ENCODE data around the gene DIP2C. TPM values are rescaled to one million over a fixed set of nuclear protein-coding genes. Genes with fewer than 3 reads are reported as not detected.
"Not testable (repeated sequence)": the region's sequence is repeated elsewhere in the genome, so short reads cannot be mapped to it uniquely, and the experiment has no call there.

The DIP2C gene
- total RNA-seq, 1 donor from 2014 or later, result 24.8 TPM

GRCh38 chr10:282294-283139, 407.0 kb downstream of the DIP2C start:
- DNase-seq (ENCODE audit: low spot score), result no peak

GRCh38 chr10:279655-280054, 409.8 kb downstream of the DIP2C start:
- no peak for DNase-seq (ENCODE audit: low spot score)

GRCh38 chr10:279232-279631, 410.2 kb downstream of the DIP2C start:
- no peak for DNase-seq (ENCODE audit: low spot score)

GRCh38 chr10:278707-279106, 410.8 kb downstream of the DIP2C start:
- DNase-seq (ENCODE audit: low spot score), result no peak

GRCh38 chr10:277963-278362, 411.5 kb downstream of the DIP2C start:
- no peak for DNase-seq (ENCODE audit: low spot score)

GRCh38 chr10:275680-276079, 413.8 kb downstream of the DIP2C start:
- no peak for DNase-seq (ENCODE audit: low spot score)

GRCh38 chr10:274866-275265, 414.6 kb downstream of the DIP2C start:
- no peak for DNase-seq (ENCODE audit: low spot score)

- no peak for DNase-seq (ENCODE audit: low spot score)
Measured at GRCh38 chr10:273088-273487, 416.4 kb downstream of the DIP2C start.

- DNase-seq (ENCODE audit: low spot score), result no peak
Measured at GRCh38 chr10:271722-272121, 417.7 kb downstream of the DIP2C start.

GRCh38 chr10:271201-271600, 418.3 kb downstream of the DIP2C start:
- no peak for DNase-seq (ENCODE audit: low spot score)

- no peak for DNase-seq (ENCODE audit: low spot score)
Measured at GRCh38 chr10:269440-270074, 419.9 kb downstream of the DIP2C start.

- DNase-seq (ENCODE audit: low spot score), result no peak
Measured at GRCh38 chr10:267705-268104, 421.8 kb downstream of the DIP2C start.

- no peak for DNase-seq (ENCODE audit: low spot score)
Measured at GRCh38 chr10:266974-267425, 422.5 kb downstream of the DIP2C start.

GRCh38 chr10:265816-266588, 423.5 kb downstream of the DIP2C start:
- DNase-seq (ENCODE audit: low spot score), result not testable (repeated sequence)

- DNase-seq (ENCODE audit: low spot score), result not testable (repeated sequence)
Measured at GRCh38 chr10:265074-265440, 424.4 kb downstream of the DIP2C start.

- not testable (repeated sequence) for DNase-seq (ENCODE audit: low spot score)
Measured at GRCh38 chr10:264160-265073, 425.1 kb downstream of the DIP2C start.

GRCh38 chr10:260819-261429, 428.5 kb downstream of the DIP2C start:
- no peak for DNase-seq (ENCODE audit: low spot score)

- DNase-seq (ENCODE audit: low spot score), result no peak
Measured at GRCh38 chr10:251982-252582, 437.4 kb downstream of the DIP2C start.

- DNase-seq (ENCODE audit: low spot score), result no peak
Measured at GRCh38 chr10:248307-248706, 441.2 kb downstream of the DIP2C start.

- DNase-seq (ENCODE audit: low spot score), result no peak
Measured at GRCh38 chr10:247480-247879, 442.0 kb downstream of the DIP2C start.

Measured in umbilical cord (tissue), 2 donors.